Measurements from ENCODE around the gene AGAP1. TPM values are rescaled to one million over a fixed set of nuclear protein-coding genes. Genes with fewer than 3 reads are reported as not detected.

AGAP1 gene
- total RNA-seq, 1 donor from 2014 or later, result 18.3 TPM

- Histone ChIP-seq H3K4me1 (ENCODE audit: control insufficient read depth in 3 of 3, insufficient read depth in 3 of 3, low read length in 3 of 3) (peaks cover 22 to 41% (median 28%) of the 10 kb centered on the region in 3 donors), H3K27me3 (ENCODE audit: control insufficient read depth in 3 of 3, insufficient read depth in 3 of 3, low read length in 3 of 3) (no peaks in the 10 kb centered on the region), H3K27ac (ENCODE audit: low read depth, low read length) (peak overlapping the region; percentile 42), H3K9me3 (ENCODE audit: control insufficient read depth in 3 of 3, low read length in 3 of 3) (no peaks in the 10 kb centered on the region), H3K36me3 (ENCODE audit: control insufficient read depth in 3 of 3, insufficient read depth in 3 of 3, low read length in 3 of 3) (no peaks in the 10 kb centered on the region), H3K9ac (ENCODE audit: low read depth in 1 of 3, low read length in 3 of 3) (peak overlapping the region in 1 of 3 donors; percentile 54), H3K4me3 (ENCODE audit: low read length in 3 of 3) (peak overlapping the region; percentile 38 to 62 (median 47))
Measured at GRCh38 chr2:235506291-235506996, 12.6 kb downstream of the AGAP1 start.

GRCh38 chr2:235506997-235507615, 13.3 kb downstream of the AGAP1 start:
- H3K9me3 ChIP-seq (ENCODE audit: control insufficient read depth in 3 of 3, low read length in 3 of 3), result no peaks in the 10 kb centered on the region
- no peaks in the 10 kb centered on the region for H3K36me3 ChIP-seq (ENCODE audit: control insufficient read depth in 3 of 3, insufficient read depth in 3 of 3, low read length in 3 of 3)
- peak overlapping the region in 2 of 3 donors; percentile 40 to 54 for H3K9ac ChIP-seq (ENCODE audit: low read depth in 1 of 3, low read length in 3 of 3)
- H3K4me1 ChIP-seq (ENCODE audit: control insufficient read depth in 3 of 3, insufficient read depth in 3 of 3, low read length in 3 of 3), result peaks cover 24 to 39% (median 25%) of the 10 kb centered on the region in 3 donors
- peak overlapping the region; percentile 42 for H3K27ac ChIP-seq (ENCODE audit: low read depth, low read length)
- H3K4me3 ChIP-seq (ENCODE audit: low read length in 3 of 3), result peak overlapping the region; percentile 38 to 62 (median 47)
- no peaks in the 10 kb centered on the region for H3K27me3 ChIP-seq (ENCODE audit: control insufficient read depth in 3 of 3, insufficient read depth in 3 of 3, low read length in 3 of 3)

GRCh38 chr2:235507928-235508327, 14.1 kb downstream of the AGAP1 start:
- H3K9me3 ChIP-seq (ENCODE audit: control insufficient read depth in 3 of 3, low read length in 3 of 3), result no peaks in the 10 kb centered on the region
- H3K27ac ChIP-seq (ENCODE audit: low read depth, low read length), result no peak overlapping the region
- H3K36me3 ChIP-seq (ENCODE audit: control insufficient read depth in 3 of 3, insufficient read depth in 3 of 3, low read length in 3 of 3), result no peaks in the 10 kb centered on the region
- H3K9ac ChIP-seq (ENCODE audit: low read depth in 1 of 3, low read length in 3 of 3), result no peak overlapping the region
- peaks cover 25 to 40% (median 27%) of the 10 kb centered on the region in 3 donors for H3K4me1 ChIP-seq (ENCODE audit: control insufficient read depth in 3 of 3, insufficient read depth in 3 of 3, low read length in 3 of 3)
- no peak overlapping the region for H3K4me3 ChIP-seq (ENCODE audit: low read length in 3 of 3)
- no peaks in the 10 kb centered on the region for H3K27me3 ChIP-seq (ENCODE audit: control insufficient read depth in 3 of 3, insufficient read depth in 3 of 3, low read length in 3 of 3)

GRCh38 chr2:235508371-235509160, 14.7 kb downstream of the AGAP1 start:
- H3K4me1 ChIP-seq (ENCODE audit: control insufficient read depth in 3 of 3, insufficient read depth in 3 of 3, low read length in 3 of 3), result peaks cover 27 to 42% (median 27%) of the 10 kb centered on the region in 3 donors
- H3K9ac ChIP-seq (ENCODE audit: low read depth in 1 of 3, low read length in 3 of 3), result no peak overlapping the region
- H3K9me3 ChIP-seq (ENCODE audit: control insufficient read depth in 3 of 3, low read length in 3 of 3), result no peaks in the 10 kb centered on the region
- H3K27me3 ChIP-seq (ENCODE audit: control insufficient read depth in 3 of 3, insufficient read depth in 3 of 3, low read length in 3 of 3), result no peaks in the 10 kb centered on the region
- no peak overlapping the region for H3K4me3 ChIP-seq (ENCODE audit: low read length in 3 of 3)
- H3K36me3 ChIP-seq (ENCODE audit: control insufficient read depth in 3 of 3, insufficient read depth in 3 of 3, low read length in 3 of 3), result no peaks in the 10 kb centered on the region
- no peak overlapping the region for H3K27ac ChIP-seq (ENCODE audit: low read depth, low read length)

- H3K27me3 ChIP-seq (ENCODE audit: control insufficient read depth in 3 of 3, insufficient read depth in 3 of 3, low read length in 3 of 3), result no peaks in the 10 kb centered on the region
- no peak overlapping the region for H3K9ac ChIP-seq (ENCODE audit: low read depth in 1 of 3, low read length in 3 of 3)
- no peaks in the 10 kb centered on the region for H3K9me3 ChIP-seq (ENCODE audit: control insufficient read depth in 3 of 3, low read length in 3 of 3)
- no peaks in the 10 kb centered on the region for H3K36me3 ChIP-seq (ENCODE audit: control insufficient read depth in 3 of 3, insufficient read depth in 3 of 3, low read length in 3 of 3)
- no peak overlapping the region for H3K27ac ChIP-seq (ENCODE audit: low read depth, low read length)
- H3K4me1 ChIP-seq (ENCODE audit: control insufficient read depth in 3 of 3, insufficient read depth in 3 of 3, low read length in 3 of 3), result peaks cover 29 to 48% (median 35%) of the 10 kb centered on the region in 3 donors
- H3K4me3 ChIP-seq (ENCODE audit: low read length in 3 of 3), result no peak overlapping the region
Measured at GRCh38 chr2:235510318-235510717, 16.5 kb downstream of the AGAP1 start.

- H3K9me3 ChIP-seq (ENCODE audit: control insufficient read depth in 3 of 3, low read length in 3 of 3), result no peaks in the 10 kb centered on the region
- H3K4me1 ChIP-seq (ENCODE audit: control insufficient read depth in 3 of 3, insufficient read depth in 3 of 3, low read length in 3 of 3), result peaks cover 28 to 43% (median 32%) of the 10 kb centered on the region in 3 donors
- H3K27me3 ChIP-seq (ENCODE audit: control insufficient read depth in 3 of 3, insufficient read depth in 3 of 3, low read length in 3 of 3), result no peaks in the 10 kb centered on the region
- H3K4me3 ChIP-seq (ENCODE audit: low read length in 3 of 3), result no peak overlapping the region
- no peak overlapping the region for H3K9ac ChIP-seq (ENCODE audit: low read depth in 1 of 3, low read length in 3 of 3)
- no peaks in the 10 kb centered on the region for H3K36me3 ChIP-seq (ENCODE audit: control insufficient read depth in 3 of 3, insufficient read depth in 3 of 3, low read length in 3 of 3)
- no peak overlapping the region for H3K27ac ChIP-seq (ENCODE audit: low read depth, low read length)
Measured at GRCh38 chr2:235511187-235511661, 17.4 kb downstream of the AGAP1 start.

GRCh38 chr2:235511751-235512698, 18.2 kb downstream of the AGAP1 start:
- Histone ChIP-seq H3K9ac (ENCODE audit: low read depth in 1 of 3, low read length in 3 of 3) (no peak overlapping the region), H3K27ac (ENCODE audit: low read depth, low read length) (no peak overlapping the region), H3K4me3 (ENCODE audit: low read length in 3 of 3) (no peak overlapping the region), H3K27me3 (ENCODE audit: control insufficient read depth in 3 of 3, insufficient read depth in 3 of 3, low read length in 3 of 3) (no peaks in the 10 kb centered on the region), H3K9me3 (ENCODE audit: control insufficient read depth in 3 of 3, low read length in 3 of 3) (peaks cover 0 to 2% (median 0%) of the 10 kb centered on the region in 3 donors), H3K36me3 (ENCODE audit: control insufficient read depth in 3 of 3, insufficient read depth in 3 of 3, low read length in 3 of 3) (no peaks in the 10 kb centered on the region), H3K4me1 (ENCODE audit: control insufficient read depth in 3 of 3, insufficient read depth in 3 of 3, low read length in 3 of 3) (peaks cover 20 to 35% (median 27%) of the 10 kb centered on the region in 3 donors)

- Histone ChIP-seq H3K9ac (ENCODE audit: low read depth in 1 of 3, low read length in 3 of 3) (no peak overlapping the region), H3K4me1 (ENCODE audit: control insufficient read depth in 3 of 3, insufficient read depth in 3 of 3, low read length in 3 of 3) (peaks cover 19 to 31% (median 22%) of the 10 kb centered on the region in 3 donors), H3K27ac (ENCODE audit: low read depth, low read length) (no peak overlapping the region), H3K9me3 (ENCODE audit: control insufficient read depth in 3 of 3, low read length in 3 of 3) (peaks cover 0 to 2% (median 0%) of the 10 kb centered on the region in 3 donors), H3K36me3 (ENCODE audit: control insufficient read depth in 3 of 3, insufficient read depth in 3 of 3, low read length in 3 of 3) (no peaks in the 10 kb centered on the region), H3K27me3 (ENCODE audit: control insufficient read depth in 3 of 3, insufficient read depth in 3 of 3, low read length in 3 of 3) (no peaks in the 10 kb centered on the region), H3K4me3 (ENCODE audit: low read length in 3 of 3) (no peak overlapping the region)
Measured at GRCh38 chr2:235512699-235513053, 18.8 kb downstream of the AGAP1 start.

- H3K9ac ChIP-seq (ENCODE audit: low read depth in 1 of 3, low read length in 3 of 3), result no peak overlapping the region
- no peaks in the 10 kb centered on the region for H3K36me3 ChIP-seq (ENCODE audit: control insufficient read depth in 3 of 3, insufficient read depth in 3 of 3, low read length in 3 of 3)
- H3K9me3 ChIP-seq (ENCODE audit: control insufficient read depth in 3 of 3, low read length in 3 of 3), result peaks cover 0 to 2% (median 0%) of the 10 kb centered on the region in 3 donors
- peak overlapping the region; percentile 17 for H3K27ac ChIP-seq (ENCODE audit: low read depth, low read length)
- no peaks in the 10 kb centered on the region for H3K27me3 ChIP-seq (ENCODE audit: control insufficient read depth in 3 of 3, insufficient read depth in 3 of 3, low read length in 3 of 3)
- H3K4me3 ChIP-seq (ENCODE audit: low read length in 3 of 3), result peak overlapping the region in 1 of 3 donors; percentile 15
- H3K4me1 ChIP-seq (ENCODE audit: control insufficient read depth in 3 of 3, insufficient read depth in 3 of 3, low read length in 3 of 3), result peaks cover 23 to 35% (median 31%) of the 10 kb centered on the region in 3 donors
Measured at GRCh38 chr2:235513984-235514626, 20.3 kb downstream of the AGAP1 start.

Data from skeletal muscle tissue (tissue), 4 donors.